ENCODE measurements around the gene SERPIND1. TPM values are rescaled to one million over a fixed set of nuclear protein-coding genes. Genes with fewer than 3 reads are reported as not detected.

The SERPIND1 gene
- total and polyA plus RNA-seq, 2 experiments from 2014 or later = not detected

DNA sequence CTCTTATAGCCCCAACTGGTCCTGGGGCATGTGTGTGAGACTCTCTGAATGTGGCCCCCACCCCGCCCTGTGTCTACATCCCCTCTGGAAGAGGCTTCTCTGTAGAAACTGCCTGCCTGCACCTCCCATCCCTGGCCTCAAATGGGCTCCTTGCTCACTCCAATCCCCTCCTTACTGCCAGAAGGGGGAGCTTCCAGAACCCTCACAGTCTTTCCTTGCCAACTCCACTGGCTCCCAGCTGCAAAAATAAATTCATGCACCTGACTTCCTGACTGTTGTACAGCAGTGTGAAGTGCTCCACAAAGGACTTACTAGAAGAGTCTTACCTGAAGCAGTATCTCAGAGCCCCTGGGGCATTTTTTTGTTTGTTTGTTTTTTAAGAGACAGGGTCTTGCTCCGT, 15.2 kb upstream of the SERPIND1 start:
- DNase-seq (ENCODE audit: low spot score) (peak; percentile 55), ATAC-seq (peak; percentile 95)
- TF ChIP-seq, protein P1, sequence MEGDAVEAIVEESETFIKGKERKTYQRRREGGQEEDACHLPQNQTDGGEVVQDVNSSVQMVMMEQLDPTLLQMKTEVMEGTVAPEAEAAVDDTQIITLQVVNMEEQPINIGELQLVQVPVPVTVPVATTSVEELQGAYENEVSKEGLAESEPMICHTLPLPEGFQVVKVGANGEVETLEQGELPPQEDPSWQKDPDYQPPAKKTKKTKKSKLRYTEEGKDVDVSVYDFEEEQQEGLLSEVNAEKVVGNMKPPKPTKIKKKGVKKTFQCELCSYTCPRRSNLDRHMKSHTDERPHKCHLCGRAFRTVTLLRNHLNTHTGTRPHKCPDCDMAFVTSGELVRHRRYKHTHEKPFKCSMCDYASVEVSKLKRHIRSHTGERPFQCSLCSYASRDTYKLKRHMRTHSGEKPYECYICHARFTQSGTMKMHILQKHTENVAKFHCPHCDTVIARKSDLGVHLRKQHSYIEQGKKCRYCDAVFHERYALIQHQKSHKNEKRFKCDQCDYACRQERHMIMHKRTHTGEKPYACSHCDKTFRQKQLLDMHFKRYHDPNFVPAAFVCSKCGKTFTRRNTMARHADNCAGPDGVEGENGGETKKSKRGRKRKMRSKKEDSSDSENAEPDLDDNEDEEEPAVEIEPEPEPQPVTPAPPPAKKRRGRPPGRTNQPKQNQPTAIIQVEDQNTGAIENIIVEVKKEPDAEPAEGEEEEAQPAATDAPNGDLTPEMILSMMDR (conservative IDR thresholded peaks at IDR 0.05; ENCODE audit: low read depth in 2 of 2) = peak; percentile 51 to 57
- no peak for TF ChIP-seq JUNB (IDR thresholded peaks at IDR 0.05; ENCODE audit: unreplicated experiment)
- TF ChIP-seq POLR2AphosphoS5 (IDR thresholded peaks at IDR 0.05; ENCODE audit: low read depth) = no peak
- Histone ChIP-seq H2AFZ (no peak overlapping the region), H3K27me3 (ENCODE audit: insufficient read depth) (no peaks in the 10 kb centered on the region), H3F3A (replicated peaks; ENCODE audit: low read depth) (no peaks in the 10 kb centered on the region), H3K4me2 (no peak overlapping the region), H3K4me1 (ENCODE audit: insufficient read depth) (no peaks in the 10 kb centered on the region), H3K9me2 (ENCODE audit: insufficient read depth) (no peaks in the 10 kb centered on the region), H4K20me1 (replicated peaks; ENCODE audit: insufficient read depth) (no peaks in the 10 kb centered on the region), H3K27ac (ENCODE audit: low read depth) (no peak overlapping the region), H3K79me2 (replicated peaks; ENCODE audit: insufficient read depth) (no peaks in the 10 kb centered on the region), H3K36me3 (ENCODE audit: insufficient read depth) (no peaks in the 10 kb centered on the region), H3K4me3 (no peak overlapping the region)
- H3K36me3 Mint-ChIP-seq (ENCODE audit: low read depth) = peaks cover 3% of the 10 kb centered on the region
- H3K4me1 Mint-ChIP-seq = no peaks in the 10 kb centered on the region
- H3K9me3 Mint-ChIP-seq = no peaks in the 10 kb centered on the region
- no peak overlapping the region for H3K4me3 Mint-ChIP-seq
- H3K27ac Mint-ChIP-seq = no peak overlapping the region
- peaks cover 2% of the 10 kb centered on the region for H3K27me3 Mint-ChIP-seq (ENCODE audit: insufficient read depth, low read depth, poor library complexity)

DNA sequence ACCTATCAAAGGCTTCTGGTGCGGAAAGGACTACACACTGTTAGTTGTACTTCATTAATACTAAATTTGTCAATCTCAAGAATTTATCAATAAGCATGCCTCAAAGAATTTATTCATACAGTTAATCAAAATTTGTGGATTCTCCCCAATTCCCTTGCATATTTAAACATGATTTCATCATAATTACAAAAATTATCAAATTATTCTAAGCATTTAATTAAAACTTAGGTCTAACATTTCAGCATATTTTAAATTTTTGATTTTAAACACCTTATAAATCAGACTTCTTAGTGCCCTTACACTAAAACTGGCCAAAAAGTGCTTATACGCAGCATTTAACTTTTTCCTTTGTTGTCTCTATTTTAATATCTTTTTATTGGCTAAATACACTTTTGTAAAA, 13.8 kb upstream of the SERPIND1 start:
- no peaks in the 10 kb centered on the region for H3K27me3 ChIP-seq (ENCODE audit: insufficient read depth)
- no peak overlapping the region for H3K4me3 Mint-ChIP-seq
- ATAC-seq (no peak), DNase-seq (ENCODE audit: low spot score) (no peak)
- no peak overlapping the region for H3K27ac Mint-ChIP-seq
- no peaks in the 10 kb centered on the region for H3K9me3 Mint-ChIP-seq
- no peaks in the 10 kb centered on the region for H3F3A ChIP-seq (replicated peaks; ENCODE audit: low read depth)
- no peak overlapping the region for H3K4me3 ChIP-seq
- H3K4me2 ChIP-seq = no peak overlapping the region
- H4K20me1 ChIP-seq (replicated peaks; ENCODE audit: insufficient read depth) = no peaks in the 10 kb centered on the region
- peaks cover 2% of the 10 kb centered on the region for H3K27me3 Mint-ChIP-seq (ENCODE audit: insufficient read depth, low read depth, poor library complexity)
- H3K36me3 ChIP-seq (ENCODE audit: insufficient read depth) = no peaks in the 10 kb centered on the region
- peaks cover 12% of the 10 kb centered on the region for H3K36me3 Mint-ChIP-seq (ENCODE audit: low read depth)
- H2AFZ ChIP-seq = no peak overlapping the region
- H3K79me2 ChIP-seq (replicated peaks; ENCODE audit: insufficient read depth) = no peaks in the 10 kb centered on the region
- no peaks in the 10 kb centered on the region for H3K9me2 ChIP-seq (ENCODE audit: insufficient read depth)
- H3K27ac ChIP-seq (ENCODE audit: low read depth) = no peak overlapping the region
- no peaks in the 10 kb centered on the region for H3K4me1 ChIP-seq (ENCODE audit: insufficient read depth)
- no peaks in the 10 kb centered on the region for H3K4me1 Mint-ChIP-seq
- TF ChIP-seq NANOG (IDR thresholded peaks at IDR 0.05; ENCODE audit: borderline replicate concordance) = no peak
- TF ChIP-seq JUNB (IDR thresholded peaks at IDR 0.05; ENCODE audit: unreplicated experiment) = no peak
- no peak for TF ChIP-seq EZH2phosphoT487 (IDR thresholded peaks at IDR 0.05; ENCODE audit: unreplicated experiment)
- TF ChIP-seq POLR2AphosphoS5 (IDR thresholded peaks at IDR 0.05; ENCODE audit: low read depth) = no peak
- TF ChIP-seq, protein P1 (conservative IDR thresholded peaks at IDR 0.05; ENCODE audit: low read depth in 2 of 2) = no peak
- no peak for TF ChIP-seq CREB1 (CRISPR knock-in tag; IDR thresholded peaks at IDR 0.05; ENCODE audit: low read depth)
- TF ChIP-seq ZNF331 (CRISPR knock-in tag; IDR thresholded peaks at IDR 0.05; ENCODE audit: low read depth) = no peak
- TF ChIP-seq, protein P2, sequence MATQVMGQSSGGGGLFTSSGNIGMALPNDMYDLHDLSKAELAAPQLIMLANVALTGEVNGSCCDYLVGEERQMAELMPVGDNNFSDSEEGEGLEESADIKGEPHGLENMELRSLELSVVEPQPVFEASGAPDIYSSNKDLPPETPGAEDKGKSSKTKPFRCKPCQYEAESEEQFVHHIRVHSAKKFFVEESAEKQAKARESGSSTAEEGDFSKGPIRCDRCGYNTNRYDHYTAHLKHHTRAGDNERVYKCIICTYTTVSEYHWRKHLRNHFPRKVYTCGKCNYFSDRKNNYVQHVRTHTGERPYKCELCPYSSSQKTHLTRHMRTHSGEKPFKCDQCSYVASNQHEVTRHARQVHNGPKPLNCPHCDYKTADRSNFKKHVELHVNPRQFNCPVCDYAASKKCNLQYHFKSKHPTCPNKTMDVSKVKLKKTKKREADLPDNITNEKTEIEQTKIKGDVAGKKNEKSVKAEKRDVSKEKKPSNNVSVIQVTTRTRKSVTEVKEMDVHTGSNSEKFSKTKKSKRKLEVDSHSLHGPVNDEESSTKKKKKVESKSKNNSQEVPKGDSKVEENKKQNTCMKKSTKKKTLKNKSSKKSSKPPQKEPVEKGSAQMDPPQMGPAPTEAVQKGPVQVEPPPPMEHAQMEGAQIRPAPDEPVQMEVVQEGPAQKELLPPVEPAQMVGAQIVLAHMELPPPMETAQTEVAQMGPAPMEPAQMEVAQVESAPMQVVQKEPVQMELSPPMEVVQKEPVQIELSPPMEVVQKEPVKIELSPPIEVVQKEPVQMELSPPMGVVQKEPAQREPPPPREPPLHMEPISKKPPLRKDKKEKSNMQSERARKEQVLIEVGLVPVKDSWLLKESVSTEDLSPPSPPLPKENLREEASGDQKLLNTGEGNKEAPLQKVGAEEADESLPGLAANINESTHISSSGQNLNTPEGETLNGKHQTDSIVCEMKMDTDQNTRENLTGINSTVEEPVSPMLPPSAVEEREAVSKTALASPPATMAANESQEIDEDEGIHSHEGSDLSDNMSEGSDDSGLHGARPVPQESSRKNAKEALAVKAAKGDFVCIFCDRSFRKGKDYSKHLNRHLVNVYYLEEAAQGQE (IDR thresholded peaks at IDR 0.05; ENCODE audit: unreplicated experiment) = no peak
- TF ChIP-seq STAT1 (IDR thresholded peaks at IDR 0.05; ENCODE audit: unreplicated experiment) = no peak
- TF ChIP-seq, protein P3, sequence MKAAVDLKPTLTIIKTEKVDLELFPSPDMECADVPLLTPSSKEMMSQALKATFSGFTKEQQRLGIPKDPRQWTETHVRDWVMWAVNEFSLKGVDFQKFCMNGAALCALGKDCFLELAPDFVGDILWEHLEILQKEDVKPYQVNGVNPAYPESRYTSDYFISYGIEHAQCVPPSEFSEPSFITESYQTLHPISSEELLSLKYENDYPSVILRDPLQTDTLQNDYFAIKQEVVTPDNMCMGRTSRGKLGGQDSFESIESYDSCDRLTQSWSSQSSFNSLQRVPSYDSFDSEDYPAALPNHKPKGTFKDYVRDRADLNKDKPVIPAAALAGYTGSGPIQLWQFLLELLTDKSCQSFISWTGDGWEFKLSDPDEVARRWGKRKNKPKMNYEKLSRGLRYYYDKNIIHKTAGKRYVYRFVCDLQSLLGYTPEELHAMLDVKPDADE (IDR thresholded peaks at IDR 0.05) = no peak
- no peak for TF ChIP-seq EZH2 (IDR thresholded peaks at IDR 0.05; ENCODE audit: low read depth, unreplicated experiment)
- no peak for TF ChIP-seq ZNF114 (CRISPR knock-in tag; IDR thresholded peaks at IDR 0.05)

All from GM23338 (cell line).